GM23338 (cell line): ENCODE measurements around the gene PDE10A. TPM values are rescaled to one million over a fixed set of nuclear protein-coding genes. Genes with fewer than 3 reads are reported as not detected.

Experiments used
- ATAC-seq: fragments of 200-7000 bp; cut with Tn5 transposase; 3 replicates; pipeline ENCODE4 v1.9.1; 2020
- DNase-seq: peaks from one replicate; pipeline ENCODE4 v3.0.0-alpha.2; 2015; ENCODE audit warnings: low spot score
- H2AFZ ChIP-seq: fragments of 200-600 bp; sonication (generic); 2 replicates; pipeline ENCODE4 v1.8.0; 2016; ENCODE audit warnings: antibody characterized with exemption, mild to moderate bottlenecking, moderate library complexity
- H3F3A ChIP-seq: fragments of 200-600 bp; sonication (generic); replicated peaks from 2 replicates; pipeline ENCODE4 v1.8.0; 2017; ENCODE audit warnings: antibody characterized with exemption, mixed run types, low read depth
- H3K27ac ChIP-seq: fragments of 200-600 bp; sonication (generic); 2 replicates; pipeline ENCODE4 v1.6.1; 2016; ENCODE audit warnings: low read depth
- H3K27me3 ChIP-seq: fragments of 200-600 bp; sonication (generic); 2 replicates; pipeline ENCODE4 v1.8.0; 2016; ENCODE audit warnings: mild to moderate bottlenecking, mixed run types, moderate library complexity; ENCODE audit not compliant: insufficient read depth
- H3K36me3 ChIP-seq: fragments of 200-600 bp; sonication (generic); 2 replicates; pipeline ENCODE4 v1.8.0; 2016; ENCODE audit warnings: mild to moderate bottlenecking; ENCODE audit not compliant: insufficient read depth
- H3K4me1 ChIP-seq: fragments of 200-600 bp; sonication (generic); 2 replicates; pipeline ENCODE4 v1.8.0; 2016; ENCODE audit warnings: mild to moderate bottlenecking, moderate library complexity; ENCODE audit not compliant: insufficient read depth
- H3K4me2 ChIP-seq: fragments of 200-600 bp; sonication (generic); 2 replicates; pipeline ENCODE4 v1.7.1; 2017; ENCODE audit warnings: mixed run types
- H3K4me3 ChIP-seq: fragments of 200-600 bp; sonication (generic); 2 replicates; pipeline ENCODE4 v1.6.1; 2016; ENCODE audit warnings: mixed run types
- H3K79me2 ChIP-seq: fragments of 200-600 bp; sonication (generic); replicated peaks from 2 replicates; pipeline ENCODE4 v1.8.0; 2017; ENCODE audit warnings: mild to moderate bottlenecking; ENCODE audit not compliant: insufficient read depth
- H3K9me2 ChIP-seq: fragments of 200-600 bp; sonication (generic); 2 replicates; pipeline ENCODE4 v1.8.0; 2017; ENCODE audit not compliant: insufficient read depth
- H4K20me1 ChIP-seq: fragments of 200-600 bp; sonication (generic); replicated peaks from 2 replicates; pipeline ENCODE4 v1.8.0; 2017; ENCODE audit warnings: mild to moderate bottlenecking; ENCODE audit not compliant: insufficient read depth
- H3K27ac Mint-ChIP-seq: 2 replicates; pipeline ENCODE4 v1.8.0; 2020; ENCODE audit warnings: inconsistent platforms, mild to moderate bottlenecking, moderate library complexity, mixed read lengths
- H3K27me3 Mint-ChIP-seq: 3 replicates; pipeline ENCODE4 v1.8.0; 2022; ENCODE audit warnings: low read depth, mild to moderate bottlenecking, moderate library complexity, mixed read lengths, inconsistent platforms; ENCODE audit not compliant: insufficient read depth, poor library complexity
- H3K36me3 Mint-ChIP-seq: 3 replicates; pipeline ENCODE4 v1.8.0; 2021; ENCODE audit warnings: low read depth, mild to moderate bottlenecking, inconsistent platforms, moderate library complexity, mixed read lengths
- H3K4me1 Mint-ChIP-seq: 3 replicates; pipeline ENCODE4 v1.8.0; 2020; ENCODE audit warnings: mild to moderate bottlenecking, inconsistent platforms, mixed read lengths
- H3K4me3 Mint-ChIP-seq: 3 replicates; pipeline ENCODE4 v1.8.0; 2021; ENCODE audit warnings: moderate library complexity, mild to moderate bottlenecking, inconsistent platforms, mixed read lengths
- H3K9me3 Mint-ChIP-seq: 3 replicates; pipeline ENCODE4 v1.8.0; 2020; ENCODE audit warnings: moderate library complexity, mild to moderate bottlenecking, inconsistent platforms, mixed read lengths
- CREB1 ChIP-seq: fragments of 250-450 bp; sonication (Bioruptor Pico); IDR thresholded peaks from 2 replicates; pipeline ENCODE4 v1.5.0; 2020; ENCODE audit warnings: low read depth, mild to moderate bottlenecking, moderate library complexity
- ETS1 ChIP-seq: IDR thresholded peaks from 2 replicates; pipeline ENCODE4 v1.6.1; 2016; ENCODE audit warnings: antibody characterized with exemption
- EZH2 ChIP-seq: fragments of 200-600 bp; sonication (generic); IDR thresholded peaks from one replicate; pipeline ENCODE4 v1.8.0; 2017; ENCODE audit warnings: antibody characterized with exemption, mild to moderate bottlenecking, low read depth; ENCODE audit not compliant: unreplicated experiment
- EZH2phosphoT487 ChIP-seq: fragments of 200-600 bp; sonication (generic); IDR thresholded peaks from one replicate; pipeline ENCODE4 v1.8.1; 2018; ENCODE audit warnings: antibody characterized with exemption; ENCODE audit not compliant: unreplicated experiment
- JUNB ChIP-seq: IDR thresholded peaks from one replicate; pipeline ENCODE4 v1.6.1; 2016; ENCODE audit warnings: antibody characterized with exemption; ENCODE audit not compliant: unreplicated experiment
- NANOG ChIP-seq: IDR thresholded peaks from 2 replicates; pipeline ENCODE4 v1.6.1; 2016; ENCODE audit warnings: antibody characterized with exemption, borderline replicate concordance
- POLR2AphosphoS5 ChIP-seq: IDR thresholded peaks from 2 replicates; pipeline ENCODE4 v1.6.1; 2016; ENCODE audit warnings: antibody characterized with exemption, low read depth
- STAT1 ChIP-seq: IDR thresholded peaks from one replicate; pipeline ENCODE4 v1.6.1; 2016; ENCODE audit warnings: antibody characterized with exemption; ENCODE audit not compliant: unreplicated experiment
- ZNF114 ChIP-seq: fragments of 250-450 bp; sonication (Bioruptor Pico); IDR thresholded peaks from 2 replicates; pipeline ENCODE4 v1.5.0; 2020; ENCODE audit warnings: mild to moderate bottlenecking, moderate library complexity
- ZNF331 ChIP-seq: fragments of 250-450 bp; sonication (Bioruptor Pico); IDR thresholded peaks from 2 replicates; pipeline ENCODE4 v1.5.0; 2020; ENCODE audit warnings: low read depth, mild to moderate bottlenecking, moderate library complexity
- polyA plus RNA-seq: library from polyadenylated mRNA; unstranded; fragments of >200 nt; fragmentation: Nextera tagmentation; extraction: Ambion mirVana; gene quantifications from 2 replicates; pipeline ENCODE4 v1.2.1, GENCODE V29; 2016
- total RNA-seq: library from RNA; depleted of rRNA; stranded (reverse); fragments of >200 nt; shearing (Covaris generic); gene quantifications from 2 replicates; pipeline ENCODE4 v1.2.3, GENCODE V29; 2014
- TF ChIP-seq, protein P1 (sequence below), 2 experiments: fragments of 200-600 bp in 1 of 2; sonication (generic) in 1 of 2; conservative IDR thresholded peaks; 2 replicates each; pipeline versions ENCODE4 v1.5.1 to v1.6.1; 2016 to 2017; ENCODE audit warnings: antibody characterized with exemption in 2 of 2, low read depth in 2 of 2, mild to moderate bottlenecking in 2 of 2, moderate library complexity in 1 of 2
- TF ChIP-seq, protein P2 (sequence below): fragments of 250-450 bp; sonication (Bioruptor Pico); IDR thresholded peaks from 2 replicates; pipeline ENCODE4 v1.5.0; 2020; ENCODE audit warnings: mild to moderate bottlenecking, moderate library complexity
- TF ChIP-seq, protein P3 (sequence below): IDR thresholded peaks from one replicate; pipeline ENCODE4 v1.6.1; 2018; ENCODE audit warnings: antibody characterized with exemption; ENCODE audit not compliant: unreplicated experiment

Gene PDE10A
- total and polyA plus RNA-seq, 2 experiments from 2014 or later, result 0.50 to 3.9 TPM

- Histone ChIP-seq H3K9me2 (no peaks in the 10 kb centered on the region), H3K4me2 (no peak overlapping the region), H3K27ac (no peak overlapping the region), H3K36me3 (no peaks in the 10 kb centered on the region), H3F3A (0 out of 2 replicates have a peak, but pooled peaks cover 7% of the 10 kb centered on the region), H4K20me1 (no peaks in the 10 kb centered on the region), H3K79me2 (no peaks in the 10 kb centered on the region), H3K27me3 (no peaks in the 10 kb centered on the region), H3K4me3 (no peak overlapping the region), H2AFZ (no peak overlapping the region), H3K4me1 (peaks cover 21% of the 10 kb centered on the region)
- Mint-ChIP-seq H3K4me1 (peaks cover 28% of the 10 kb centered on the region), H3K27ac (no peak overlapping the region), H3K36me3 (no peaks in the 10 kb centered on the region), H3K4me3 (no peak overlapping the region), H3K9me3 (no peaks in the 10 kb centered on the region), H3K27me3 (peaks cover 5% of the 10 kb centered on the region)
- TF ChIP-seq, protein P1, sequence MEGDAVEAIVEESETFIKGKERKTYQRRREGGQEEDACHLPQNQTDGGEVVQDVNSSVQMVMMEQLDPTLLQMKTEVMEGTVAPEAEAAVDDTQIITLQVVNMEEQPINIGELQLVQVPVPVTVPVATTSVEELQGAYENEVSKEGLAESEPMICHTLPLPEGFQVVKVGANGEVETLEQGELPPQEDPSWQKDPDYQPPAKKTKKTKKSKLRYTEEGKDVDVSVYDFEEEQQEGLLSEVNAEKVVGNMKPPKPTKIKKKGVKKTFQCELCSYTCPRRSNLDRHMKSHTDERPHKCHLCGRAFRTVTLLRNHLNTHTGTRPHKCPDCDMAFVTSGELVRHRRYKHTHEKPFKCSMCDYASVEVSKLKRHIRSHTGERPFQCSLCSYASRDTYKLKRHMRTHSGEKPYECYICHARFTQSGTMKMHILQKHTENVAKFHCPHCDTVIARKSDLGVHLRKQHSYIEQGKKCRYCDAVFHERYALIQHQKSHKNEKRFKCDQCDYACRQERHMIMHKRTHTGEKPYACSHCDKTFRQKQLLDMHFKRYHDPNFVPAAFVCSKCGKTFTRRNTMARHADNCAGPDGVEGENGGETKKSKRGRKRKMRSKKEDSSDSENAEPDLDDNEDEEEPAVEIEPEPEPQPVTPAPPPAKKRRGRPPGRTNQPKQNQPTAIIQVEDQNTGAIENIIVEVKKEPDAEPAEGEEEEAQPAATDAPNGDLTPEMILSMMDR (conservative IDR thresholded peaks at IDR 0.05; ENCODE audit: low read depth in 2 of 2), result no peak
- TF ChIP-seq, protein P2, sequence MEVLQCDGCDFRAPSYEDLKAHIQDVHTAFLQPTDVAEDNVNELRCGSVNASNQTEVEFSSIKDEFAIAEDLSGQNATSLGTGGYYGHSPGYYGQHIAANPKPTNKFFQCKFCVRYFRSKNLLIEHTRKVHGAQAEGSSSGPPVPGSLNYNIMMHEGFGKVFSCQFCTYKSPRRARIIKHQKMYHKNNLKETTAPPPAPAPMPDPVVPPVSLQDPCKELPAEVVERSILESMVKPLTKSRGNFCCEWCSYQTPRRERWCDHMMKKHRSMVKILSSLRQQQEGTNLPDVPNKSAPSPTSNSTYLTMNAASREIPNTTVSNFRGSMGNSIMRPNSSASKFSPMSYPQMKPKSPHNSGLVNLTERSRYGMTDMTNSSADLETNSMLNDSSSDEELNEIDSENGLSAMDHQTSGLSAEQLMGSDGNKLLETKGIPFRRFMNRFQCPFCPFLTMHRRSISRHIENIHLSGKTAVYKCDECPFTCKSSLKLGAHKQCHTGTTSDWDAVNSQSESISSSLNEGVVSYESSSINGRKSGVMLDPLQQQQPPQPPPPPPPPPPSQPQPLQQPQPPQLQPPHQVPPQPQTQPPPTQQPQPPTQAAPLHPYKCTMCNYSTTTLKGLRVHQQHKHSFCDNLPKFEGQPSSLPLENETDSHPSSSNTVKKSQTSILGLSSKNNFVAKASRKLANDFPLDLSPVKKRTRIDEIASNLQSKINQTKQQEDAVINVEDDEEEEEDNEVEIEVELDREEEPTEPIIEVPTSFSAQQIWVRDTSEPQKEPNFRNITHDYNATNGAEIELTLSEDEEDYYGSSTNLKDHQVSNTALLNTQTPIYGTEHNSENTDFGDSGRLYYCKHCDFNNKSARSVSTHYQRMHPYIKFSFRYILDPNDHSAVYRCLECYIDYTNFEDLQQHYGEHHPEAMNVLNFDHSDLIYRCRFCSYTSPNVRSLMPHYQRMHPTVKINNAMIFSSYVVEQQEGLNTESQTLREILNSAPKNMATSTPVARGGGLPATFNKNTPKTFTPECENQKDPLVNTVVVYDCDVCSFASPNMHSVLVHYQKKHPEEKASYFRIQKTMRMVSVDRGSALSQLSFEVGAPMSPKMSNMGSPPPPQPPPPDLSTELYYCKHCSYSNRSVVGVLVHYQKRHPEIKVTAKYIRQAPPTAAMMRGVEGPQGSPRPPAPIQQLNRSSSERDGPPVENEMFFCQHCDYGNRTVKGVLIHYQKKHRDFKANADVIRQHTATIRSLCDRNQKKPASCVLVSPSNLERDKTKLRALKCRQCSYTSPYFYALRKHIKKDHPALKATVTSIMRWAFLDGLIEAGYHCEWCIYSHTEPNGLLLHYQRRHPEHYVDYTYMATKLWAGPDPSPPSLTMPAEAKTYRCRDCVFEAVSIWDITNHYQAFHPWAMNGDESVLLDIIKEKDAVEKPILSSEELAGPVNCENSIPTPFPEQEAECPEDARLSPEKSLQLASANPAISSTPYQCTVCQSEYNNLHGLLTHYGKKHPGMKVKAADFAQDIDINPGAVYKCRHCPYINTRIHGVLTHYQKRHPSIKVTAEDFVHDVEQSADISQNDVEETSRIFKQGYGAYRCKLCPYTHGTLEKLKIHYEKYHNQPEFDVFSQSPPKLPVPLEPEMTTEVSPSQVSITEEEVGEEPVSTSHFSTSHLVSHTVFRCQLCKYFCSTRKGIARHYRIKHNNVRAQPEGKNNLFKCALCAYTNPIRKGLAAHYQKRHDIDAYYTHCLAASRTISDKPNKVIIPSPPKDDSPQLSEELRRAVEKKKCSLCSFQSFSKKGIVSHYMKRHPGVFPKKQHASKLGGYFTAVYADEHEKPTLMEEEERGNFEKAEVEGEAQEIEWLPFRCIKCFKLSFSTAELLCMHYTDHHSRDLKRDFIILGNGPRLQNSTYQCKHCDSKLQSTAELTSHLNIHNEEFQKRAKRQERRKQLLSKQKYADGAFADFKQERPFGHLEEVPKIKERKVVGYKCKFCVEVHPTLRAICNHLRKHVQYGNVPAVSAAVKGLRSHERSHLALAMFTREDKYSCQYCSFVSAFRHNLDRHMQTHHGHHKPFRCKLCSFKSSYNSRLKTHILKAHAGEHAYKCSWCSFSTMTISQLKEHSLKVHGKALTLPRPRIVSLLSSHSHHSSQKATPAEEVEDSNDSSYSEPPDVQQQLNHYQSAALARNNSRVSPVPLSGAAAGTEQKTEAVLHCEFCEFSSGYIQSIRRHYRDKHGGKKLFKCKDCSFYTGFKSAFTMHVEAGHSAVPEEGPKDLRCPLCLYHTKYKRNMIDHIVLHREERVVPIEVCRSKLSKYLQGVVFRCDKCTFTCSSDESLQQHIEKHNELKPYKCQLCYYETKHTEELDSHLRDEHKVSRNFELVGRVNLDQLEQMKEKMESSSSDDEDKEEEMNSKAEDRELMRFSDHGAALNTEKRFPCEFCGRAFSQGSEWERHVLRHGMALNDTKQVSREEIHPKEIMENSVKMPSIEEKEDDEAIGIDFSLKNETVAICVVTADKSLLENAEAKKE (CRISPR knock-in tag), result no peak
- TF ChIP-seq CREB1 (CRISPR knock-in tag) (no peak), POLR2AphosphoS5 (no peak), EZH2 (no peak), NANOG (no peak), ETS1 (no peak), JUNB (no peak), ZNF114 (CRISPR knock-in tag) (no peak), STAT1 (no peak), EZH2phosphoT487 (no peak), ZNF331 (CRISPR knock-in tag) (no peak)
- TF ChIP-seq, protein P3, sequence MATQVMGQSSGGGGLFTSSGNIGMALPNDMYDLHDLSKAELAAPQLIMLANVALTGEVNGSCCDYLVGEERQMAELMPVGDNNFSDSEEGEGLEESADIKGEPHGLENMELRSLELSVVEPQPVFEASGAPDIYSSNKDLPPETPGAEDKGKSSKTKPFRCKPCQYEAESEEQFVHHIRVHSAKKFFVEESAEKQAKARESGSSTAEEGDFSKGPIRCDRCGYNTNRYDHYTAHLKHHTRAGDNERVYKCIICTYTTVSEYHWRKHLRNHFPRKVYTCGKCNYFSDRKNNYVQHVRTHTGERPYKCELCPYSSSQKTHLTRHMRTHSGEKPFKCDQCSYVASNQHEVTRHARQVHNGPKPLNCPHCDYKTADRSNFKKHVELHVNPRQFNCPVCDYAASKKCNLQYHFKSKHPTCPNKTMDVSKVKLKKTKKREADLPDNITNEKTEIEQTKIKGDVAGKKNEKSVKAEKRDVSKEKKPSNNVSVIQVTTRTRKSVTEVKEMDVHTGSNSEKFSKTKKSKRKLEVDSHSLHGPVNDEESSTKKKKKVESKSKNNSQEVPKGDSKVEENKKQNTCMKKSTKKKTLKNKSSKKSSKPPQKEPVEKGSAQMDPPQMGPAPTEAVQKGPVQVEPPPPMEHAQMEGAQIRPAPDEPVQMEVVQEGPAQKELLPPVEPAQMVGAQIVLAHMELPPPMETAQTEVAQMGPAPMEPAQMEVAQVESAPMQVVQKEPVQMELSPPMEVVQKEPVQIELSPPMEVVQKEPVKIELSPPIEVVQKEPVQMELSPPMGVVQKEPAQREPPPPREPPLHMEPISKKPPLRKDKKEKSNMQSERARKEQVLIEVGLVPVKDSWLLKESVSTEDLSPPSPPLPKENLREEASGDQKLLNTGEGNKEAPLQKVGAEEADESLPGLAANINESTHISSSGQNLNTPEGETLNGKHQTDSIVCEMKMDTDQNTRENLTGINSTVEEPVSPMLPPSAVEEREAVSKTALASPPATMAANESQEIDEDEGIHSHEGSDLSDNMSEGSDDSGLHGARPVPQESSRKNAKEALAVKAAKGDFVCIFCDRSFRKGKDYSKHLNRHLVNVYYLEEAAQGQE, result no peak
- no peak for DNase-seq
- no peak for ATAC-seq
Measured at GRCh38 chr6:165641672-165642156, 21.3 kb downstream of the PDE10A start.
